IMR-90 (cell line): Measurements from ENCODE around the gene CSAD.

Experiments used
- BHLHE40 ChIP-seq: fragments of 150-350 bp; IDR thresholded peaks from 2 replicates; pipeline ENCODE4 v1.6.1; 2016; ENCODE audit warnings: mild to moderate bottlenecking, low read depth, low read length
- CEBPB ChIP-seq: IDR thresholded peaks from 2 replicates; pipeline ENCODE4 v1.6.1; 2012; ENCODE audit warnings: low read depth, low read length, improper control_type of control experiment
- CHD1 ChIP-seq: IDR thresholded peaks from 2 replicates; pipeline ENCODE4 v1.6.1; 2012; ENCODE audit warnings: low read depth, low read length, improper control_type of control experiment
- CTCF ChIP-seq: conservative IDR thresholded peaks from 2 replicates; pipeline ENCODE4 v1.5.1; 2012; ENCODE audit warnings: mild to moderate bottlenecking, low read depth, low read length, improper control_type of control experiment
- ELK1 ChIP-seq: fragments of 150-350 bp; IDR thresholded peaks from 2 replicates; pipeline ENCODE4 v1.6.1; 2016; ENCODE audit warnings: low read depth, mild to moderate bottlenecking, low read length, moderate library complexity, borderline replicate concordance
- FOS ChIP-seq: fragments of 150-350 bp; IDR thresholded peaks from 2 replicates; pipeline ENCODE4 v1.6.1; 2016; ENCODE audit warnings: low read depth, low read length
- MAFK ChIP-seq: IDR thresholded peaks from 2 replicates; pipeline ENCODE4 v1.6.1; 2012; ENCODE audit warnings: low read depth, low read length, improper control_type of control experiment
- MAZ ChIP-seq: IDR thresholded peaks from 2 replicates; pipeline ENCODE4 v1.6.1; 2012; ENCODE audit warnings: low read depth, mild to moderate bottlenecking, low read length, improper control_type of control experiment, moderate library complexity, borderline replicate concordance
- MXI1 ChIP-seq: IDR thresholded peaks from 2 replicates; pipeline ENCODE4 v1.6.1; 2012; ENCODE audit warnings: low read depth, mild to moderate bottlenecking, low read length, moderate library complexity, borderline replicate concordance
- POLR2A ChIP-seq: IDR thresholded peaks from 2 replicates; pipeline ENCODE4 v1.6.1; 2012; ENCODE audit warnings: mild to moderate bottlenecking, low read depth, low read length
- RAD21 ChIP-seq: IDR thresholded peaks from 2 replicates; pipeline ENCODE4 v1.6.1; 2012; ENCODE audit warnings: low read length, improper control_type of control experiment
- SMC3 ChIP-seq: fragments of 150-350 bp; IDR thresholded peaks from 2 replicates; pipeline ENCODE4 v1.6.1; 2016; ENCODE audit warnings: low read depth, mild to moderate bottlenecking, antibody characterized with exemption, low read length, moderate library complexity
- USF2 ChIP-seq: fragments of 150-350 bp; IDR thresholded peaks from 2 replicates; pipeline ENCODE4 v1.6.1; 2017; ENCODE audit warnings: mild to moderate bottlenecking, antibody characterized with exemption, low read length, low read depth

- TF ChIP-seq CEBPB, result peak; percentile 81
- TF ChIP-seq CTCF, result peak; percentile 89
- no peak for TF ChIP-seq POLR2A
- peak; percentile 82 for TF ChIP-seq SMC3
- TF ChIP-seq USF2, result no peak
- TF ChIP-seq MXI1, result peak; percentile 53; the same call in 1 of the 2 replicates
- no peak for TF ChIP-seq ELK1
- no peak for TF ChIP-seq BHLHE40
- no peak for TF ChIP-seq MAFK
- no peak for TF ChIP-seq FOS
- no peak for TF ChIP-seq CHD1
- TF ChIP-seq MAZ, result 0 out of 2 replicates have a peak, but pooled peaks have one; percentile 36
- peak; percentile 89 for TF ChIP-seq RAD21
Measured at GRCh38 chr12:53159195-53159839, 21.4 kb downstream of the CSAD start.
